ENCODE results near the gene PTPRA.

PTPRA gene

DNA sequence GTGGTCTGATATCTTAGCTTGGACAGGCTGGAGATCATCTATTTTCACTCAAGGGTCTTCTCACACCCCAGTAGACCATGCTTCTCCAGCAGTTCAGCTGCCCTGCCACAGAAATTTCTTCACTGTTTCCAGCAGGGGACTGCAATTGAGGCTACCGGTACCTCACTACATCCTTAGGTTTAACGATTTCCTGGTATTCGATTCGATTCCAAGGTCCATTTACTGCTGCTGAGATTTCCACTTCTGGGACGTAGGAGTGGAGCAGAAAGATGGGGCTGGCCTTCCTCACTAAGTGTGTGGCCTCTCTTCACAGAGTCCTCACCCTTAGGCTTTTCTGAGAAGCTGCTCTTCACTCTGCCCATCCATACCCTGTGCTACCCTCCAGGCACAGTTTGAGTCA lies 26.6 kb upstream of the PTPRA start:
- H4K20me1 ChIP-seq = peaks cover 0 to 21% (median 0%) of the 10 kb centered on the region in 11 experiments; a peak in 4 of 22 replicates
- H3K36me3 ChIP-seq = peaks cover 0 to 28% (median 5%) of the 10 kb centered on the region in 11 experiments; a peak in 6 of 22 replicates
- H3K4me2 ChIP-seq = no peak overlapping the region
- TF ChIP-seq Cebpa-rat (IDR thresholded peaks at IDR 0.05) = no peak
- peaks cover 2 to 6% (median 3%) of the 10 kb centered on the region in 10 experiments for H3K4me1 ChIP-seq
- H3K27ac ChIP-seq = no peak overlapping the region
- H3K4me3 ChIP-seq = no peak overlapping the region
- H3K27me3 ChIP-seq = no peaks in the 10 kb centered on the region
- H3K9ac ChIP-seq = no peak overlapping the region
- H3K9me3 ChIP-seq (replicated peaks in 1 of 11) = no peaks in the 10 kb centered on the region

DNA sequence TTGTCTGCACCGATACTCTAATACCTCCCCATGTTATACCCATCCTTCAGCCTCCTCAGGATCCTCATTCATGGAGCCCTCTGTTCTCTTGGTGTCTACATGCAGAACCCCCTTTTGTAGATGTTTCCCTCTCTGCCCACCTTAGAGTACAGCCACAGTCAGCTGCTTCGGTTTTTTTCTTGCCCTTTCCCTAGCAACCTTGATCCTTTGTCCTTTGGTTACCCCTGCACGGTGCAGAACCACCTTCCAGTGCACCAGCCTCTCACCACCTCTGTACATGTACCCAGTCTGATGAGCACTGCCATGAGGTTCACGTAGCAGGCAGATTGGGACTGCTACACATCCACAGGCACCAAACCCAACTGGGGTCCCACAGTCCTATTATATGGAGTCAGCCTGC lies 25.5 kb upstream of the PTPRA start:
- no peak overlapping the region for H3K9ac ChIP-seq
- peaks cover 0 to 4% (median 0%) of the 10 kb centered on the region in 10 experiments; a peak in 2 of 20 replicates for H3K4me1 ChIP-seq
- H3K4me3 ChIP-seq = no peak overlapping the region
- peaks cover 0 to 28% (median 5%) of the 10 kb centered on the region in 11 experiments; a peak in 6 of 22 replicates for H3K36me3 ChIP-seq
- no peaks in the 10 kb centered on the region for H3K27me3 ChIP-seq
- TF ChIP-seq Cebpa-rat (IDR thresholded peaks at IDR 0.05) = no peak
- H4K20me1 ChIP-seq = peaks cover 0 to 31% (median 0%) of the 10 kb centered on the region in 11 experiments; a peak in 4 of 22 replicates
- no peaks in the 10 kb centered on the region for H3K9me3 ChIP-seq (replicated peaks in 1 of 11)
- no peak overlapping the region for H3K4me2 ChIP-seq
- no peak overlapping the region for H3K27ac ChIP-seq

DNA sequence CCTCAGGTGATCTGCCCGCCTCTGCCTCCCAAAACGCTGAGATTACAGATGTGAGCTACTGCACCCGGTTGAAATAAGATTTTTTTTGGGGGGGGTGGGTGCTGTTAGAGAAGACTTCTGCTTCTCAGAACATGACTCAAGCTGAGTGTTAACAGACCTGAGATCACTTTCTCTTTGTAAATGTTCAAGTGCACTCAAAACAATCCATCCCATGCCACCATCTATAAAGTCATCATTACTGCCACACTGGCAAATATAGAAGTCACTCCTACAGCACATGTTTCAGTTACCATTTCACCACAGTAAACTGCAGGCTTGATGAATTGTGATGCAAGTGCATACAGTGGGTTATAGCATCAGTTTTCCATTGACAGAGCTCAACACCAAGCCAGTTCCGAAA lies 23.8 kb upstream of the PTPRA start:
- Histone ChIP-seq H3K4me2 (no peak overlapping the region), H3K4me3 (no peak overlapping the region), H3K27me3 (no peaks in the 10 kb centered on the region), H3K27ac (no peak overlapping the region), H3K4me1 (peaks cover 0 to 4% (median 0%) of the 10 kb centered on the region in 10 experiments; a peak in 2 of 20 replicates), H3K9ac (no peak overlapping the region), H3K36me3 (peaks cover 0 to 15% (median 5%) of the 10 kb centered on the region in 11 experiments; a peak in 5 of 22 replicates), H4K20me1 (peaks cover 0 to 23% (median 0%) of the 10 kb centered on the region in 11 experiments; a peak in 3 of 22 replicates), H3K9me3 (replicated peaks in 1 of 11) (no peaks in the 10 kb centered on the region)
- no peak for TF ChIP-seq Cebpa-rat (IDR thresholded peaks at IDR 0.05)

DNA sequence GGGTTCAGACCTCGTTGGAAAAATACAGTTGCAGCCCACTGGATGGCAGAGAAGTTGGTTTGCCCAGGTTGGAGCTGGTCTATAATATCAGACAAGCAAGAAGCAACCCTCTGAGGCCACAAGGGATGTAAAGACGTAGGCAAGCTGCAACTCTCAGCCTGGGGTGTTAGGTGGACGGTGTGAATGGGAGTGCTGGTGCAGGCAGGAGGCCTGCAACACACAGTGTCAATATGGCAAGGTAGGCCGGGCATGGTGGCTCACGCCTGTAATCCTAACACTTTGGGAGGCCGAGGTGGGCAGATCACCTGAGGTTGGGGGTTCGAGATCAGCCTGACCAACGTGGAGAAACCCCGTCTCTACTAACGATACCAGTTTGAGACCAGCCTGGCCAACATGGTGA lies 22.2 kb upstream of the PTPRA start:
- no peak for TF ChIP-seq Cebpa-rat (IDR thresholded peaks at IDR 0.05)

DNA sequence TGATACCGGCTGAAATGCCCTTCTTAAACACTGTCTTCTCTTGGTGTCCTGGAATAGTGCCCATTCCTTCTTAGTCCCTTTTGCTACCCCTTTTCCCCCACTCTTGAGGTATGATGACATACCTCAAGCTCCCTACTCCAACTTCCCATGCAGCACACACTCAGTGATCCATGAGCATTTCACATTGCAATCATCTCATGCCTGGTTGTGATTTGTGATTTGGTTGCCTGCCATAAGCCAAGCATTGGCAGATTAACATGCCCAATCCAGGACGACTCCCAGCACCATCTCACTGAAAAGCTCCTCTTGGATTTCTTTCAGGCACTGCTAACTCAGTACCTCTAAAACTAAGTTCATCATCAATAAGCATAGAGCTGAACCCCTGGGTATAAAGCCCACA lies 14.7 kb upstream of the PTPRA start:
- peaks cover 0 to 13% (median 0%) of the 10 kb centered on the region in 10 experiments; a peak in 7 of 20 replicates for H3K4me1 ChIP-seq
- H3K36me3 ChIP-seq = peaks cover 21 to 48% (median 31%) of the 10 kb centered on the region in 11 experiments
- no peaks in the 10 kb centered on the region for H3K27me3 ChIP-seq
- no peak overlapping the region for H3K27ac ChIP-seq
- no peak for TF ChIP-seq Cebpa-rat (IDR thresholded peaks at IDR 0.05)
- no peak overlapping the region for H3K4me3 ChIP-seq
- no peak overlapping the region for H3K9ac ChIP-seq
- peaks cover 0 to 36% (median 4%) of the 10 kb centered on the region in 11 experiments; a peak in 7 of 22 replicates for H4K20me1 ChIP-seq
- no peaks in the 10 kb centered on the region for H3K9me3 ChIP-seq (replicated peaks in 1 of 11)
- 0 out of 22 replicates have a peak overlapping the region, but pooled peaks of 2 of the 11 experiments have one; percentile 33 to 34 for H3K4me2 ChIP-seq

More for the DNA sequence above, 22.2 kb upstream of the PTPRA start:
- Histone ChIP-seq H3K9ac (no peak overlapping the region), H3K4me3 (no peak overlapping the region), H3K9me3 (replicated peaks in 1 of 11) (no peaks in the 10 kb centered on the region), H3K27me3 (no peaks in the 10 kb centered on the region), H3K4me2 (no peak overlapping the region), H3K4me1 (peaks cover 0 to 4% (median 0%) of the 10 kb centered on the region in 10 experiments; a peak in 2 of 20 replicates), H3K27ac (no peak overlapping the region), H3K36me3 (peaks cover 0 to 15% (median 5%) of the 10 kb centered on the region in 11 experiments; a peak in 5 of 22 replicates), H4K20me1 (peaks cover 0 to 26% (median 0%) of the 10 kb centered on the region in 11 experiments; a peak in 4 of 22 replicates)

DNA sequence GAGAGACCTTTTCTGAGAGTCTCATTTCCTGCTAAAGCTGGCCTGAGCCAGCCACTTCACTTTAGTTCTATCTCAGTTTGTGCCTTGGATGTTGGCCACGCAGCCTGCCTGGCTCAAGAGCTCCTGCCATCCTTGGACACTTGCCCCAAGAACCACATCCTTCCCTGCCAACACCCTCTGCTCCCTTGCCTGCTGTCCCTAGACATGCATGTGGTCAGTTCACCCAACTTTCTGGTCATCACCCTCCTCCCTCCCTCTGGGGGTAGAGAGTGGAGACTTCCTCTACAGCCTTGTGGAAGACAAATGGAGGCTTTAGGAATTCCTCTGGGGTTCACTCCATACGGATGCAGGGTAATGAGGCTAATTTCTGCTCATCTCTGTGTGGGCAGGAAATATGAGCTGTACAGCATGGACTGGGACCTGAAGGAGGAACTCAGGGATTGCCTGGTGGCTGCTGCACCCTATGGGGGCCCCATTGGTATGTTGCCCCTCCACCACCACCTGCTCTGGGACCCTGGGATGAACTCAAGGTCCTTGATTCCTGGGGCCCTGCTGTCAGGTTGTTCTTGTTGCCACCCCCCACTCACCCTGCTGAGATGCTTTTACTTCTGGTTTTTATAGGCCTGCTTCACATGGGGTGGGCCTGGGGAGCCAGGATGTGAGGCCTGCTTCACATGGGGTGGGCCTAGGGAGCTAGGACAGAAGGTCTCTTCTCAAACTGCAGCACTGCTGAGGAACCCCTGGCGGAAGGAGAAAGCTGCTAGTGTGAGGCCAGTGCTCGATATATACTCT lies 13.8 kb upstream of the PTPRA start:
- Histone ChIP-seq H3K27ac (no peak overlapping the region), H4K20me1 (peaks cover 0 to 36% (median 4%) of the 10 kb centered on the region in 11 experiments; a peak in 7 of 22 replicates), H3K9ac (no peak overlapping the region), H3K4me3 (no peak overlapping the region), H3K4me2 (peak overlapping the region in 4 of 11 experiments; percentile 5 to 34 (median 25); a peak in 4 of 22 replicates), H3K4me1 (peaks cover 0 to 13% (median 0%) of the 10 kb centered on the region in 10 experiments; a peak in 7 of 20 replicates), H3K36me3 (peaks cover 24 to 57% (median 40%) of the 10 kb centered on the region in 11 experiments), H3K27me3 (no peaks in the 10 kb centered on the region), H3K9me3 (replicated peaks in 1 of 11) (no peaks in the 10 kb centered on the region)
- TF ChIP-seq Cebpa-rat (IDR thresholded peaks at IDR 0.05) = no peak

DNA sequence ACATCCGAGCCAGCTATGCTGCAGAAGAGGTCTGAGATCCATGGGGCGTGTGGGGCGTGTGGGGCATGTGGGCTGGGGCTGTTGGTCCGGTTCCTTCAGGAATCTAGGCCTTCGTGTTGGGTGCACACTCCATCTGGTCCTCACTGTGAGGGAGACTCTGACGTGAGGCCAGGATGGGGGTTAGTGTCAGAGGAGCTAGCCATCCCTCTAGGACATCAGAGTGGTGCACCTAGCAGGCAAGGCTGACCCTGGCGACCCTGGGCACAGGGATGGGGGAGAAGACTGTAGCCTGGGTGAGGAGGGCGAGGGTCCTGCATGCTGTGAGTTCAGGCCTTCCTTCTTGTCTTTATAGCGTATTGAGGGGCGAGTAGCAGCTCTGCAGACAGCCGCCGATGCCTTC lies 8.7 kb upstream of the PTPRA start:
- peaks cover 36 to 71% (median 62%) of the 10 kb centered on the region in 11 experiments for H3K36me3 ChIP-seq

DNA sequence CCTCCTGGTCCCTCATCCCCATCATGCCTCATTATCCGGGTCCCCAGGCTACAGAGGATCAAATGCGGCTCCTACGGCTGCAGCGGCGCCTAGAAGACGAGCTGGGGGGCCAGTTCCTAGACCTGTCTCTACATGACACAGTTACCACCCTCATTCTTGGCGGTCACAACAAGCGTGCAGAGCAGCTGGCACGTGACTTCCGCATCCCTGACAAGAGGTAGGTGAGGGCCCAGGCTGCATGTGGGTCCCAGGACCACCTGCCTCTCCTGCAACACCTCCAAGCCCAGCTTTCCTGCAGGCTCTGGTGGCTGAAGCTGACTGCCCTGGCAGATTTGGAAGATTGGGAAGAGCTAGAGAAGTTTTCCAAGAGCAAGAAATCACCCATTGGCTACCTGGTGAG lies 8.2 kb upstream of the PTPRA start:
- peaks cover 36 to 67% (median 60%) of the 10 kb centered on the region in 11 experiments for H3K36me3 ChIP-seq
- peak overlapping the region in 8 of 11 experiments; percentile 68 to 85 (median 74); a peak in 13 of 22 replicates for H3K4me2 ChIP-seq
- no peaks in the 10 kb centered on the region for H3K9me3 ChIP-seq (replicated peaks in 1 of 11)
- no peak for TF ChIP-seq Cebpa-rat (IDR thresholded peaks at IDR 0.05)
- H3K27me3 ChIP-seq = no peaks in the 10 kb centered on the region
- H3K4me3 ChIP-seq = no peak overlapping the region
- peaks cover 0 to 6% (median 0%) of the 10 kb centered on the region in 11 experiments; a peak in 5 of 22 replicates for H4K20me1 ChIP-seq
- H3K27ac ChIP-seq = no peak overlapping the region
- no peak overlapping the region for H3K9ac ChIP-seq
- H3K4me1 ChIP-seq = peaks cover 33 to 48% (median 38%) of the 10 kb centered on the region in 10 experiments

More for the DNA sequence above, 8.7 kb upstream of the PTPRA start:
- peaks cover 0 to 9% (median 0%) of the 10 kb centered on the region in 11 experiments; a peak in 5 of 22 replicates for H4K20me1 ChIP-seq
- no peak overlapping the region for H3K27ac ChIP-seq
- peaks cover 29 to 45% (median 35%) of the 10 kb centered on the region in 10 experiments for H3K4me1 ChIP-seq
- TF ChIP-seq Cebpa-rat (IDR thresholded peaks at IDR 0.05) = no peak
- H3K4me3 ChIP-seq = no peak overlapping the region
- H3K4me2 ChIP-seq = peak overlapping the region in 2 of 11 experiments; percentile 72 to 85; a peak in 1 of 22 replicates
- H3K9ac ChIP-seq = no peak overlapping the region
- no peaks in the 10 kb centered on the region for H3K9me3 ChIP-seq (replicated peaks in 1 of 11)
- no peaks in the 10 kb centered on the region for H3K27me3 ChIP-seq

DNA sequence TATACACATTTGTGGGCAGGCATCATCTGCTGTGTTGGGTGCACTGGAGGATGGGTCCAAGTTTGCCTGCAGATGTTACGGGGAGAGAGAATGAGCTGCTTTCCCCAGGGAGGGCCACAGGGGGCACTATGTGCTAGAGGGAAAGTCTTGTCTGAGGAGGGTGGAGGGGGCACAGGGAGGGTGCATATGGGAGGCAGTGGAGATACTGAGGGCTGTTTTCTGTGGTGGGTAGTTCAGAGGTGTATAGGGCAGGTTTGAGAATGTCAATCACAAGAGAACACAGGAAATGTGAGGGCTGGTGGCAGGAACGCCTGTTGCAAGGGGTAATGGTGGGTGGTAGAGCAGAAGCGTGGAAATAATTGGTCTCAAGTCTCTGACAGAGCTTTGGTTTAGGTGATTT lies 7.7 kb upstream of the PTPRA start:
- H4K20me1 ChIP-seq = peaks cover 0 to 6% (median 0%) of the 10 kb centered on the region in 11 experiments; a peak in 3 of 22 replicates
- no peak overlapping the region for H3K9ac ChIP-seq
- peaks cover 36 to 61% (median 54%) of the 10 kb centered on the region in 11 experiments for H3K36me3 ChIP-seq
- H3K4me3 ChIP-seq = no peak overlapping the region
- no peaks in the 10 kb centered on the region for H3K9me3 ChIP-seq (replicated peaks in 1 of 11)
- H3K27ac ChIP-seq = no peak overlapping the region
- no peak for TF ChIP-seq Cebpa-rat (IDR thresholded peaks at IDR 0.05)
- peaks cover 38 to 53% (median 43%) of the 10 kb centered on the region in 10 experiments for H3K4me1 ChIP-seq
- peak overlapping the region in 8 of 11 experiments; percentile 68 to 85 (median 74); a peak in 15 of 22 replicates for H3K4me2 ChIP-seq
- peaks cover 0 to 2% (median 0%) of the 10 kb centered on the region in 11 experiments; a peak in 2 of 22 replicates for H3K27me3 ChIP-seq

All from BLaER1 treated with 17β-estradiol and CSF1 and Interleukin-3, amounts not matched to agents 10 nM and 100 nM (cell line).